HepG2 (cell line): ENCODE data around the gene SLC35A2. TPM values are rescaled to one million over a fixed set of nuclear protein-coding genes. Genes with fewer than 3 reads are reported as not detected.
A peak's percentile ranks its signal among the peaks of the same experiment; 100 is the strongest.

Experiments
- HNRNPLL ChIP-seq: fragments of 200-400 bp; formaldehyde crosslinking; IDR thresholded peaks from 2 replicates; pipeline ENCODE4 v1.6.1; 2017; ENCODE audit warnings: mild to moderate bottlenecking, low read depth, low read length; ENCODE audit not compliant: poor library complexity, severe bottlenecking
- RBFOX2 ChIP-seq: fragments of 200-400 bp; formaldehyde crosslinking; IDR thresholded peaks from 2 replicates; pipeline ENCODE4 v1.6.1; 2017; ENCODE audit warnings: low read depth, mild to moderate bottlenecking, low read length
- RBM39 ChIP-seq: fragments of 200-400 bp; formaldehyde crosslinking; IDR thresholded peaks from one replicate; pipeline ENCODE4 v1.6.1; 2018; ENCODE audit warnings: antibody characterized with exemption, mild to moderate bottlenecking, low read depth, low read length; ENCODE audit not compliant: poor library complexity, severe bottlenecking
- SMAD3 ChIP-seq: sonication (generic); formaldehyde crosslinking; IDR thresholded peaks from 2 replicates; pipeline ENCODE4 v1.4.0; 2020; ENCODE audit warnings: missing genetic modification reagents
- SPEN ChIP-seq: sonication (generic); formaldehyde crosslinking; IDR thresholded peaks from 2 replicates; pipeline ENCODE4 v1.5.1; 2020; ENCODE audit warnings: low read depth, mild to moderate bottlenecking, missing genetic modification reagents
- ZBTB21 ChIP-seq: sonication (generic); formaldehyde crosslinking; IDR thresholded peaks from 2 replicates; pipeline ENCODE4 v1.4.0; 2020; ENCODE audit warnings: missing genetic modification reagents
- ZNF619 ChIP-seq: sonication (generic); formaldehyde crosslinking; IDR thresholded peaks from 2 replicates; pipeline ENCODE4 v1.4.0; 2020; ENCODE audit warnings: mild to moderate bottlenecking, missing genetic modification reagents
- ZNF629 ChIP-seq: sonication (generic); formaldehyde crosslinking; conservative IDR thresholded peaks from 2 replicates; pipeline ENCODE4 v1.5.0; 2020; ENCODE audit warnings: missing genetic modification reagents
- polyA plus RNA-seq, 8 experiments: library from polyadenylated mRNA; depleted of rRNA in 3 of 8; stranded (reverse) in 7 of 8; unstranded in 1 of 8; fragments of >200 nt; fragmentation: Illumina TruSeq in 4 of 8; extraction: Trizol in 4 of 8; gene quantifications; 2 replicates each; pipeline versions ENCODE4 v1.2.1 to v1.2.3, GENCODE V29; 2011 to 2016; ENCODE audit warnings: low read depth in 4 of 8, missing spikeins in 1 of 8, mixed read lengths in 1 of 8; ENCODE audit not compliant: insufficient read depth in 1 of 8
- total RNA-seq, 5 experiments: library from RNA; depleted of rRNA; stranded (reverse); fragments of >200 nt; fragmentation: Illumina TruSeq; extraction: Trizol; gene quantifications; 2 replicates each; pipeline ENCODE4 v1.2.3, GENCODE V29; 2016; ENCODE audit warnings: low read depth in 1 of 5
- TF ChIP-seq, protein P1 (sequence below): sonication (generic); formaldehyde crosslinking; IDR thresholded peaks from 2 replicates; pipeline ENCODE4 v1.4.0; 2020; ENCODE audit warnings: missing genetic modification reagents
- TF ChIP-seq, protein P2 (sequence below): fragments of 450-650 bp; IDR thresholded peaks from 2 replicates; pipeline ENCODE4 v1.6.1; 2016
- TF ChIP-seq, protein P3 (sequence below), 2 experiments: IDR thresholded peaks; 2 replicates each; pipeline ENCODE4 v1.6.1; 2011 to 2012; ENCODE audit warnings: low read length in 2 of 2, borderline replicate concordance in 1 of 2, low read depth in 1 of 2, mild to moderate bottlenecking in 1 of 2, moderate library complexity in 1 of 2
- TF ChIP-seq, protein P4 (sequence below): sonication (generic); formaldehyde crosslinking; IDR thresholded peaks from 2 replicates; pipeline ENCODE4 v1.5.0; 2020; ENCODE audit warnings: missing genetic modification reagents
- TF ChIP-seq, protein P5 (sequence below): sonication (generic); formaldehyde crosslinking; IDR thresholded peaks from 2 replicates; pipeline ENCODE4 v1.5.0; 2020; ENCODE audit warnings: mild to moderate bottlenecking, missing genetic modification reagents, borderline replicate concordance

Gene SLC35A2
- total and polyA plus RNA-seq, 2 of the 13 experiments (the other 11 are each of a cell fraction or from before 2014, with no cell fraction given) = 32.1 to 40.8 TPM

DNA sequence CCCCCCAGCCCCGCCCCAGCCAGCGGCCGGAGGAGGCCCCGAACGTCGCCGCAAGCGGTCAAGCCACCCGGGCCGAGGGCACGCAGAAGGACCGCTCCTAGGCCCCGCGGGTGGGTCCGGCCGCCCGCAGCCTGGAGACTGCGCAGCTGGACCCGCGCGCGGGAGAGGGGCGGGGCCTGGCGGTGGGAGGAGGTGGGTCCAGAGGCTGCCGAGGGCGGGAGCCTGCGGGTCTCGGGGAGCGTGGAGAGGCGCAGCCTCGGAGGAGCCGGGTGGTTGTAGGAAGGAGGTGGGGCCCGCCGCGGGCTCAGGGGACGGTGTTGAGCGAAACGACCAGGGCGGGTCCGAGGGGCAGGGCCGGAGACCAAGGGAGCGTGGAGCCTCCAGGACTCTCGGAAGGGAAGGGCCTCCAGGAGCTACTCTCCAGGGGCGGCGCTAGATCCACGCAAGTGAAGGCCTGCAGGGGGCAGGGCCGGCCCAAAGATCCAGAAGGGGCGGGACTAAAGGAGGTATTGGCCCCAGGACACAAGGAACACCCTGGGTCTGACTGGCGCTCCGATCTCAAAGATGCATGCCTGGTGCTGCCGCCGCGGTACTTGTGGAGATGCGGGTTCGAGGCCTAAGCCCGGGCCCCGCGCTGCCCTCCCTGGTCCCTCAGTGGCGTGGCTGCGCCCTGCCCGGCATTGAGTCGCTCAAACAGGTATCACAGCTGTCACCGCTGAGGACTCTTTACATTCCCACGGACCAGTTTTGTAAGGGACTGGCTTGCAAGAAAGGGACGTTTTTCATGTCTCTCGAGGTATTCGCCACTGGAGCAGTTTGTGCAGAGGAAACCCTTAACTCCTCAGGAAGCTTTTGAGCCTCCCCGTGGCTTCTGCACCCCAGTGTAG is 19.8 kb downstream of the SLC35A2 start (continued):
- TF ChIP-seq, protein P1, sequence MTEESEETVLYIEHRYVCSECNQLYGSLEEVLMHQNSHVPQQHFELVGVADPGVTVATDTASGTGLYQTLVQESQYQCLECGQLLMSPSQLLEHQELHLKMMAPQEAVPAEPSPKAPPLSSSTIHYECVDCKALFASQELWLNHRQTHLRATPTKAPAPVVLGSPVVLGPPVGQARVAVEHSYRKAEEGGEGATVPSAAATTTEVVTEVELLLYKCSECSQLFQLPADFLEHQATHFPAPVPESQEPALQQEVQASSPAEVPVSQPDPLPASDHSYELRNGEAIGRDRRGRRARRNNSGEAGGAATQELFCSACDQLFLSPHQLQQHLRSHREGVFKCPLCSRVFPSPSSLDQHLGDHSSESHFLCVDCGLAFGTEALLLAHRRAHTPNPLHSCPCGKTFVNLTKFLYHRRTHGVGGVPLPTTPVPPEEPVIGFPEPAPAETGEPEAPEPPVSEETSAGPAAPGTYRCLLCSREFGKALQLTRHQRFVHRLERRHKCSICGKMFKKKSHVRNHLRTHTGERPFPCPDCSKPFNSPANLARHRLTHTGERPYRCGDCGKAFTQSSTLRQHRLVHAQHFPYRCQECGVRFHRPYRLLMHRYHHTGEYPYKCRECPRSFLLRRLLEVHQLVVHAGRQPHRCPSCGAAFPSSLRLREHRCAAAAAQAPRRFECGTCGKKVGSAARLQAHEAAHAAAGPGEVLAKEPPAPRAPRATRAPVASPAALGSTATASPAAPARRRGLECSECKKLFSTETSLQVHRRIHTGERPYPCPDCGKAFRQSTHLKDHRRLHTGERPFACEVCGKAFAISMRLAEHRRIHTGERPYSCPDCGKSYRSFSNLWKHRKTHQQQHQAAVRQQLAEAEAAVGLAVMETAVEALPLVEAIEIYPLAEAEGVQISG (CRISPR knock-in tag) = no peak
- TF ChIP-seq, protein P2, sequence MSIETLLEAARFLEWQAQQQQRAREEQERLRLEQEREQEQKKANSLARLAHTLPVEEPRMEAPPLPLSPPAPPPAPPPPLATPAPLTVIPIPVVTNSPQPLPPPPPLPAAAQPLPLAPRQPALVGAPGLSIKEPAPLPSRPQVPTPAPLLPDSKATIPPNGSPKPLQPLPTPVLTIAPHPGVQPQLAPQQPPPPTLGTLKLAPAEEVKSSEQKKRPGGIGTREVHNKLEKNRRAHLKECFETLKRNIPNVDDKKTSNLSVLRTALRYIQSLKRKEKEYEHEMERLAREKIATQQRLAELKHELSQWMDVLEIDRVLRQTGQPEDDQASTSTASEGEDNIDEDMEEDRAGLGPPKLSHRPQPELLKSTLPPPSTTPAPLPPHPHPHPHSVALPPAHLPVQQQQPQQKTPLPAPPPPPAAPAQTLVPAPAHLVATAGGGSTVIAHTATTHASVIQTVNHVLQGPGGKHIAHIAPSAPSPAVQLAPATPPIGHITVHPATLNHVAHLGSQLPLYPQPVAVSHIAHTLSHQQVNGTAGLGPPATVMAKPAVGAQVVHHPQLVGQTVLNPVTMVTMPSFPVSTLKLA = no peak
- TF ChIP-seq, protein P3, sequence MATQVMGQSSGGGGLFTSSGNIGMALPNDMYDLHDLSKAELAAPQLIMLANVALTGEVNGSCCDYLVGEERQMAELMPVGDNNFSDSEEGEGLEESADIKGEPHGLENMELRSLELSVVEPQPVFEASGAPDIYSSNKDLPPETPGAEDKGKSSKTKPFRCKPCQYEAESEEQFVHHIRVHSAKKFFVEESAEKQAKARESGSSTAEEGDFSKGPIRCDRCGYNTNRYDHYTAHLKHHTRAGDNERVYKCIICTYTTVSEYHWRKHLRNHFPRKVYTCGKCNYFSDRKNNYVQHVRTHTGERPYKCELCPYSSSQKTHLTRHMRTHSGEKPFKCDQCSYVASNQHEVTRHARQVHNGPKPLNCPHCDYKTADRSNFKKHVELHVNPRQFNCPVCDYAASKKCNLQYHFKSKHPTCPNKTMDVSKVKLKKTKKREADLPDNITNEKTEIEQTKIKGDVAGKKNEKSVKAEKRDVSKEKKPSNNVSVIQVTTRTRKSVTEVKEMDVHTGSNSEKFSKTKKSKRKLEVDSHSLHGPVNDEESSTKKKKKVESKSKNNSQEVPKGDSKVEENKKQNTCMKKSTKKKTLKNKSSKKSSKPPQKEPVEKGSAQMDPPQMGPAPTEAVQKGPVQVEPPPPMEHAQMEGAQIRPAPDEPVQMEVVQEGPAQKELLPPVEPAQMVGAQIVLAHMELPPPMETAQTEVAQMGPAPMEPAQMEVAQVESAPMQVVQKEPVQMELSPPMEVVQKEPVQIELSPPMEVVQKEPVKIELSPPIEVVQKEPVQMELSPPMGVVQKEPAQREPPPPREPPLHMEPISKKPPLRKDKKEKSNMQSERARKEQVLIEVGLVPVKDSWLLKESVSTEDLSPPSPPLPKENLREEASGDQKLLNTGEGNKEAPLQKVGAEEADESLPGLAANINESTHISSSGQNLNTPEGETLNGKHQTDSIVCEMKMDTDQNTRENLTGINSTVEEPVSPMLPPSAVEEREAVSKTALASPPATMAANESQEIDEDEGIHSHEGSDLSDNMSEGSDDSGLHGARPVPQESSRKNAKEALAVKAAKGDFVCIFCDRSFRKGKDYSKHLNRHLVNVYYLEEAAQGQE (IDR thresholded peaks at IDR 0.05; ENCODE audit: borderline replicate concordance in 1 of 2, low read depth in 1 of 2, low read length in 2 of 2) = no peak
- peak; percentile 21; the same call in 1 of the 2 replicates for TF ChIP-seq SPEN
- TF ChIP-seq SMAD3 = no peak
- TF ChIP-seq, protein P4, sequence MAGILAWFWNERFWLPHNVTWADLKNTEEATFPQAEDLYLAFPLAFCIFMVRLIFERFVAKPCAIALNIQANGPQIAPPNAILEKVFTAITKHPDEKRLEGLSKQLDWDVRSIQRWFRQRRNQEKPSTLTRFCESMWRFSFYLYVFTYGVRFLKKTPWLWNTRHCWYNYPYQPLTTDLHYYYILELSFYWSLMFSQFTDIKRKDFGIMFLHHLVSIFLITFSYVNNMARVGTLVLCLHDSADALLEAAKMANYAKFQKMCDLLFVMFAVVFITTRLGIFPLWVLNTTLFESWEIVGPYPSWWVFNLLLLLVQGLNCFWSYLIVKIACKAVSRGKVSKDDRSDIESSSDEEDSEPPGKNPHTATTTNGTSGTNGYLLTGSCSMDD = no peak
- no peak for TF ChIP-seq ZNF629 (CRISPR knock-in tag)
- TF ChIP-seq RBM39 = peak; percentile 50
- no peak for TF ChIP-seq ZBTB21
- TF ChIP-seq HNRNPLL = no peak
- TF ChIP-seq, protein P5, sequence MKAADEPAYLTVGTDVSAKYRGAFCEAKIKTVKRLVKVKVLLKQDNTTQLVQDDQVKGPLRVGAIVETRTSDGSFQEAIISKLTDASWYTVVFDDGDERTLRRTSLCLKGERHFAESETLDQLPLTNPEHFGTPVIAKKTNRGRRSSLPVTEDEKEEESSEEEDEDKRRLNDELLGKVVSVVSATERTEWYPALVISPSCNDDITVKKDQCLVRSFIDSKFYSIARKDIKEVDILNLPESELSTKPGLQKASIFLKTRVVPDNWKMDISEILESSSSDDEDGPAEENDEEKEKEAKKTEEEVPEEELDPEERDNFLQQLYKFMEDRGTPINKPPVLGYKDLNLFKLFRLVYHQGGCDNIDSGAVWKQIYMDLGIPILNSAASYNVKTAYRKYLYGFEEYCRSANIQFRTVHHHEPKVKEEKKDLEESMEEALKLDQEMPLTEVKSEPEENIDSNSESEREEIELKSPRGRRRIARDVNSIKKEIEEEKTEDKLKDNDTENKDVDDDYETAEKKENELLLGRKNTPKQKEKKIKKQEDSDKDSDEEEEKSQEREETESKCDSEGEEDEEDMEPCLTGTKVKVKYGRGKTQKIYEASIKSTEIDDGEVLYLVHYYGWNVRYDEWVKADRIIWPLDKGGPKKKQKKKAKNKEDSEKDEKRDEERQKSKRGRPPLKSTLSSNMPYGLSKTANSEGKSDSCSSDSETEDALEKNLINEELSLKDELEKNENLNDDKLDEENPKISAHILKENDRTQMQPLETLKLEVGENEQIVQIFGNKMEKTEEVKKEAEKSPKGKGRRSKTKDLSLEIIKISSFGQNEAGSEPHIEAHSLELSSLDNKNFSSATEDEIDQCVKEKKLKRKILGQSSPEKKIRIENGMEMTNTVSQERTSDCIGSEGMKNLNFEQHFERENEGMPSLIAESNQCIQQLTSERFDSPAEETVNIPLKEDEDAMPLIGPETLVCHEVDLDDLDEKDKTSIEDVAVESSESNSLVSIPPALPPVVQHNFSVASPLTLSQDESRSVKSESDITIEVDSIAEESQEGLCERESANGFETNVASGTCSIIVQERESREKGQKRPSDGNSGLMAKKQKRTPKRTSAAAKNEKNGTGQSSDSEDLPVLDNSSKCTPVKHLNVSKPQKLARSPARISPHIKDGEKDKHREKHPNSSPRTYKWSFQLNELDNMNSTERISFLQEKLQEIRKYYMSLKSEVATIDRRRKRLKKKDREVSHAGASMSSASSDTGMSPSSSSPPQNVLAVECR = peak; percentile 59; the same call in 1 of the 2 replicates
- peak; percentile 71 for TF ChIP-seq RBFOX2
- no peak for TF ChIP-seq ZNF619 (CRISPR knock-in tag)
